Trophoblast cell (in vitro differentiated cells and primary cell): ENCODE measurements around the gene LCT.

Experiments used
- DNase-seq, 2 donors: peaks; one replicate each; pipeline ENCODE4 v3.0.0-alpha.2; 2016
- H2AFZ ChIP-seq: 2 replicates; pipeline ENCODE4 v1.6.1; 2013; ENCODE audit warnings: low read length, moderate library complexity, mild to moderate bottlenecking; ENCODE audit not compliant: insufficient read depth, poor library complexity
- H2AK5ac ChIP-seq: 2 replicates; pipeline ENCODE4 v1.6.1; 2013; ENCODE audit warnings: mild to moderate bottlenecking, low read length
- H2BK120ac ChIP-seq: 2 replicates; pipeline ENCODE4 v1.6.1; 2013; ENCODE audit warnings: low read length, mild to moderate bottlenecking, moderate library complexity; ENCODE audit not compliant: insufficient read depth, poor library complexity
- H2BK12ac ChIP-seq: 2 replicates; pipeline ENCODE4 v1.6.1; 2013; ENCODE audit warnings: mild to moderate bottlenecking, low read length, moderate library complexity
- H2BK5ac ChIP-seq: 2 replicates; pipeline ENCODE4 v1.6.1; 2013; ENCODE audit warnings: low read length, low read depth, moderate library complexity, mild to moderate bottlenecking; ENCODE audit not compliant: poor library complexity
- H3K14ac ChIP-seq: 2 replicates; pipeline ENCODE4 v1.6.1; 2013; ENCODE audit warnings: mild to moderate bottlenecking, low read length
- H3K18ac ChIP-seq: 2 replicates; pipeline ENCODE4 v1.6.1; 2013; ENCODE audit warnings: mild to moderate bottlenecking, low read length
- H3K23ac ChIP-seq: 2 replicates; pipeline ENCODE4 v1.6.1; 2013; ENCODE audit warnings: low read length
- H3K27ac ChIP-seq: 2 replicates; pipeline ENCODE4 v1.5.1; 2013; ENCODE audit warnings: low read depth, mild to moderate bottlenecking, inconsistent platforms, low read length, moderate library complexity
- H3K27me3 ChIP-seq: 2 replicates; pipeline ENCODE4 v1.6.1; 2013; ENCODE audit warnings: inconsistent platforms, mild to moderate bottlenecking, low read length, moderate library complexity; ENCODE audit not compliant: insufficient read depth
- H3K36me3 ChIP-seq, 2 experiments: 1 replicate in 1 of 2; 2 replicates in 1 of 2; pipeline ENCODE4 v1.6.1; 2013; ENCODE audit warnings: low read length in 2 of 2, mild to moderate bottlenecking in 2 of 2, moderate library complexity in 1 of 2; ENCODE audit not compliant: insufficient read depth in 2 of 2, control insufficient read depth in 1 of 2
- H3K4ac ChIP-seq: 2 replicates; pipeline ENCODE4 v1.6.1; 2013; ENCODE audit warnings: low read depth, mild to moderate bottlenecking, low read length, moderate library complexity
- H3K4me1 ChIP-seq, 2 experiments: 1 replicate in 1 of 2; 2 replicates in 1 of 2; pipeline ENCODE4 v1.6.1; 2013; ENCODE audit warnings: low read length in 2 of 2, mild to moderate bottlenecking in 2 of 2, moderate library complexity in 1 of 2; ENCODE audit not compliant: insufficient read depth in 2 of 2, control insufficient read depth in 1 of 2
- H3K4me2 ChIP-seq: 2 replicates; pipeline ENCODE4 v1.6.1; 2013; ENCODE audit warnings: inconsistent platforms, mild to moderate bottlenecking, low read length, moderate library complexity
- H3K4me3 ChIP-seq: 2 replicates; pipeline ENCODE4 v1.5.1; 2013; ENCODE audit warnings: mild to moderate bottlenecking, low read depth, low read length, inconsistent platforms
- H3K79me1 ChIP-seq: one replicate; pipeline ENCODE4 v1.6.1; 2013; ENCODE audit warnings: low read length
- H3K79me2 ChIP-seq: 2 replicates; pipeline ENCODE4 v1.6.1; 2013; ENCODE audit warnings: low read length, mild to moderate bottlenecking; ENCODE audit not compliant: control insufficient read depth, insufficient read depth, poor library complexity
- H3K9ac ChIP-seq: 2 replicates; pipeline ENCODE4 v1.6.1; 2013; ENCODE audit warnings: mild to moderate bottlenecking, low read length
- H3K9me3 ChIP-seq: 2 replicates; pipeline ENCODE4 v1.6.1; 2013; ENCODE audit warnings: low read depth, mild to moderate bottlenecking, control low read depth, inconsistent platforms, low read length; ENCODE audit not compliant: insufficient read depth
- H4K12ac ChIP-seq: 2 replicates; pipeline ENCODE4 v1.6.1; 2013; ENCODE audit warnings: low read depth, mild to moderate bottlenecking, low read length, moderate library complexity
- H4K8ac ChIP-seq: 2 replicates; pipeline ENCODE4 v1.6.1; 2013; ENCODE audit warnings: low read depth, mild to moderate bottlenecking, low read length, moderate library complexity
- H4K91ac ChIP-seq: one replicate; pipeline ENCODE4 v1.6.1; 2013; ENCODE audit warnings: low read depth, mild to moderate bottlenecking, low read length, moderate library complexity
- WGBS: extraction: QIAGEN DNeasy Blood & Tissue Kit; methylation state at CpG from one replicate; pipeline ENCODE4 v1.1.7; 2013; ENCODE audit warnings: missing lambda C conversion rate; ENCODE audit not compliant: insufficient read length, insufficient coverage; ENCODE audit errors: extremely low coverage; 5-methylcytosine and 5-hydroxymethylcytosine counted together

Gene LCT

GRCh38 chr2:135821190-135821589, 15.8 kb downstream of the LCT start:
- Histone ChIP-seq H3K36me3 (no peaks in the 10 kb centered on the region), H3K79me1 (no peaks in the 10 kb centered on the region), H2AK5ac (no peak overlapping the region), H2BK12ac (no peak overlapping the region), H3K4ac (no peak overlapping the region), H2AFZ (no peak overlapping the region), H3K14ac (no peak overlapping the region), H4K8ac (no peak overlapping the region), H3K23ac (no peak overlapping the region), H3K4me1 (no peaks in the 10 kb centered on the region), H2BK120ac (no peak overlapping the region), H2BK5ac (no peak overlapping the region), H3K4me3 (no peak overlapping the region), H3K27ac (no peak overlapping the region), H3K9ac (no peak overlapping the region), H4K91ac (no peak overlapping the region), H3K27me3 (no peaks in the 10 kb centered on the region), H3K9me3 (peaks cover 5% of the 10 kb centered on the region), H3K18ac (no peak overlapping the region), H3K4me2 (no peak overlapping the region), H4K12ac (no peak overlapping the region), H3K79me2 (no peaks in the 10 kb centered on the region)
- no CpG with 5 or more reads among the region's 2 CpGs for WGBS
- DNase-seq = no peak

GRCh38 chr2:135820003-135820618, 16.9 kb downstream of the LCT start:
- no peak for DNase-seq
- no CpG with 5 or more reads among the region's 9 CpGs for WGBS
- no peaks in the 10 kb centered on the region for H3K36me3 ChIP-seq

GRCh38 chr2:135818937-135819610, 17.9 kb downstream of the LCT start:
- no peak overlapping the region for H4K8ac ChIP-seq
- DNase-seq = peak; percentile 14 to 41
- H2AK5ac ChIP-seq = no peak overlapping the region
- no peaks in the 10 kb centered on the region for H3K79me1 ChIP-seq
- no peaks in the 10 kb centered on the region for H3K79me2 ChIP-seq
- H3K4me1 ChIP-seq = no peaks in the 10 kb centered on the region
- no peak overlapping the region for H4K91ac ChIP-seq
- no peak overlapping the region for H3K14ac ChIP-seq
- peaks cover 5% of the 10 kb centered on the region for H3K9me3 ChIP-seq
- H3K9ac ChIP-seq = no peak overlapping the region
- no peak overlapping the region for H4K12ac ChIP-seq
- H2BK120ac ChIP-seq = no peak overlapping the region
- H2BK5ac ChIP-seq = no peak overlapping the region
- H2BK12ac ChIP-seq = no peak overlapping the region
- no peak overlapping the region for H3K4me3 ChIP-seq
- no CpG with 5 or more reads among the region's 8 CpGs for WGBS
- no peak overlapping the region for H3K4ac ChIP-seq
- no peak overlapping the region for H3K27ac ChIP-seq
- no peak overlapping the region for H3K4me2 ChIP-seq
- H3K18ac ChIP-seq = no peak overlapping the region
- no peak overlapping the region for H2AFZ ChIP-seq
- H3K27me3 ChIP-seq = no peaks in the 10 kb centered on the region
- no peak overlapping the region for H3K23ac ChIP-seq
- no peaks in the 10 kb centered on the region for H3K36me3 ChIP-seq

More at GRCh38 chr2:135820003-135820618, 16.9 kb downstream of the LCT start:
- Histone ChIP-seq H2BK12ac (no peak overlapping the region), H3K14ac (no peak overlapping the region), H2AFZ (no peak overlapping the region), H3K4me1 (no peaks in the 10 kb centered on the region), H3K4ac (no peak overlapping the region), H3K23ac (no peak overlapping the region), H3K79me1 (no peaks in the 10 kb centered on the region), H3K79me2 (no peaks in the 10 kb centered on the region), H2BK5ac (no peak overlapping the region), H4K12ac (no peak overlapping the region), H3K18ac (no peak overlapping the region), H4K91ac (no peak overlapping the region), H3K9me3 (peaks cover 5% of the 10 kb centered on the region), H3K4me3 (no peak overlapping the region), H2BK120ac (no peak overlapping the region), H3K4me2 (no peak overlapping the region), H2AK5ac (no peak overlapping the region), H3K27ac (no peak overlapping the region), H4K8ac (no peak overlapping the region), H3K27me3 (no peaks in the 10 kb centered on the region), H3K9ac (no peak overlapping the region)

- no peak overlapping the region for H2BK5ac ChIP-seq
- no peaks in the 10 kb centered on the region for H3K4me1 ChIP-seq
- no CpG with 5 or more reads among the region's 4 CpGs for WGBS
Observed at GRCh38 chr2:135817951-135818350, 19.0 kb downstream of the LCT start.

More at GRCh38 chr2:135817951-135818350, 19.0 kb downstream of the LCT start:
- no peak overlapping the region for H2AFZ ChIP-seq
- H2AK5ac ChIP-seq = no peak overlapping the region
- no peak overlapping the region for H3K23ac ChIP-seq
- H3K79me2 ChIP-seq = no peaks in the 10 kb centered on the region
- no peaks in the 10 kb centered on the region for H3K36me3 ChIP-seq
- H2BK12ac ChIP-seq = no peak overlapping the region
- DNase-seq = no peak
- no peak overlapping the region for H3K4me3 ChIP-seq
- no peak overlapping the region for H4K91ac ChIP-seq
- H3K14ac ChIP-seq = no peak overlapping the region
- no peaks in the 10 kb centered on the region for H3K27me3 ChIP-seq
- no peak overlapping the region for H2BK120ac ChIP-seq
- no peaks in the 10 kb centered on the region for H3K9me3 ChIP-seq
- H4K12ac ChIP-seq = no peak overlapping the region
- no peak overlapping the region for H3K18ac ChIP-seq
- H3K4me2 ChIP-seq = no peak overlapping the region
- H3K9ac ChIP-seq = no peak overlapping the region
- H3K27ac ChIP-seq = no peak overlapping the region
- H3K79me1 ChIP-seq = no peaks in the 10 kb centered on the region
- no peak overlapping the region for H3K4ac ChIP-seq
- H4K8ac ChIP-seq = no peak overlapping the region
